HEK293 (cell line): ENCODE measurements around the gene CCKAR.
A peak's percentile ranks its signal among the peaks of the same experiment; 100 is the strongest.

ENCODE experiments used
- CTCF ChIA-PET: fragments of 350-600 bp; formaldehyde crosslinking; extraction: SDS; loops from one replicate; lab custom pipeline; 2021; ENCODE audit warnings: antibody characterized with exemption; lab: Yijun Ruan, JAX
- POLR2A ChIA-PET: fragments of 300-600 bp; formaldehyde crosslinking; extraction: SDS; loops from one replicate; lab custom pipeline; 2020; ENCODE audit warnings: antibody characterized with exemption, inconsistent platforms; lab: Yijun Ruan, JAX
- H3K27ac ChIP-seq: fragments of 200-500 bp; sonication (Bioruptor generic); 2 replicates; pipeline ENCODE4 v1.5.1; 2014; ENCODE audit warnings: low read depth, low read length, control low read depth, inconsistent platforms; ENCODE audit errors: extremely low read depth
- H3K36me3 ChIP-seq, 2 experiments: fragments of 200-500 bp in 1 of 2; sonication (Bioruptor generic) in 1 of 2; 1 replicate in 1 of 2; 2 replicates in 1 of 2; pipeline ENCODE4 v1.5.1; 2014 to 2017; ENCODE audit warnings: inconsistent platforms in 2 of 2, low read length in 2 of 2; ENCODE audit not compliant: control insufficient read depth in 2 of 2, insufficient read depth in 1 of 2
- H3K4me1 ChIP-seq: fragments of 200-500 bp; sonication (Bioruptor generic); 2 replicates; pipeline ENCODE4 v1.5.1; 2014; ENCODE audit warnings: mild to moderate bottlenecking, low read length, inconsistent platforms; ENCODE audit not compliant: control insufficient read depth, insufficient read depth
- H3K4me3 ChIP-seq: 2 replicates; pipeline ENCODE4 v1.5.1; 2011; ENCODE audit warnings: low read depth, mild to moderate bottlenecking, control low read depth, low read length, moderate library complexity
- H3K9me3 ChIP-seq: fragments of 200-500 bp; sonication (Bioruptor generic); 2 replicates; pipeline ENCODE4 v1.5.1; 2014; ENCODE audit warnings: low read depth, low read length, inconsistent platforms; ENCODE audit not compliant: control insufficient read depth, insufficient read depth
- KLF10 ChIP-seq: fragments of 450-650 bp; IDR thresholded peaks from 2 replicates; pipeline ENCODE4 v1.5.1; 2018; ENCODE audit warnings: missing biosample characterization, mild to moderate bottlenecking, missing genetic modification characterization
- MEIS1 ChIP-seq: sonication (generic); formaldehyde crosslinking; IDR thresholded peaks from 2 replicates; pipeline ENCODE4 v1.8.1; 2022; ENCODE audit warnings: missing genetic modification reagents, mild to moderate bottlenecking, borderline replicate concordance
- YY1 ChIP-seq: fragments of 450-650 bp; formaldehyde crosslinking; IDR thresholded peaks from 2 replicates; pipeline ENCODE4 v1.5.1; 2018; ENCODE audit warnings: missing biosample characterization, missing genetic modification characterization
- ZBTB10 ChIP-seq: fragments of 450-650 bp; formaldehyde crosslinking; IDR thresholded peaks from 2 replicates; pipeline ENCODE4 v1.5.1; 2016; ENCODE audit warnings: missing biosample characterization, missing genetic modification characterization
- ZNF280D ChIP-seq: fragments of 450-650 bp; formaldehyde crosslinking; IDR thresholded peaks from 2 replicates; pipeline ENCODE4 v1.5.1; 2016; ENCODE audit warnings: missing biosample characterization, missing genetic modification characterization
- ZNF391 ChIP-seq: fragments of 450-650 bp; formaldehyde crosslinking; IDR thresholded peaks from 2 replicates; pipeline ENCODE4 v1.5.1; 2016; ENCODE audit warnings: low read depth, missing biosample characterization, missing genetic modification characterization, borderline replicate concordance
- ZNF549 ChIP-seq: fragments of 450-650 bp; IDR thresholded peaks from 2 replicates; pipeline ENCODE4 v1.5.1; 2018; ENCODE audit warnings: missing biosample characterization, missing genetic modification characterization, mild to moderate bottlenecking, inconsistent platforms, moderate library complexity
- ZNF561 ChIP-seq: fragments of 450-650 bp; IDR thresholded peaks from 2 replicates; pipeline ENCODE4 v1.5.1; 2018; ENCODE audit warnings: missing biosample characterization, missing genetic modification characterization, borderline replicate concordance
- TF ChIP-seq, protein P1 (sequence below): IDR thresholded peaks from 2 replicates; pipeline ENCODE4 v1.6.1; 2011; ENCODE audit warnings: mild to moderate bottlenecking, low read depth, low read length, borderline replicate concordance

The CCKAR gene

DNA sequence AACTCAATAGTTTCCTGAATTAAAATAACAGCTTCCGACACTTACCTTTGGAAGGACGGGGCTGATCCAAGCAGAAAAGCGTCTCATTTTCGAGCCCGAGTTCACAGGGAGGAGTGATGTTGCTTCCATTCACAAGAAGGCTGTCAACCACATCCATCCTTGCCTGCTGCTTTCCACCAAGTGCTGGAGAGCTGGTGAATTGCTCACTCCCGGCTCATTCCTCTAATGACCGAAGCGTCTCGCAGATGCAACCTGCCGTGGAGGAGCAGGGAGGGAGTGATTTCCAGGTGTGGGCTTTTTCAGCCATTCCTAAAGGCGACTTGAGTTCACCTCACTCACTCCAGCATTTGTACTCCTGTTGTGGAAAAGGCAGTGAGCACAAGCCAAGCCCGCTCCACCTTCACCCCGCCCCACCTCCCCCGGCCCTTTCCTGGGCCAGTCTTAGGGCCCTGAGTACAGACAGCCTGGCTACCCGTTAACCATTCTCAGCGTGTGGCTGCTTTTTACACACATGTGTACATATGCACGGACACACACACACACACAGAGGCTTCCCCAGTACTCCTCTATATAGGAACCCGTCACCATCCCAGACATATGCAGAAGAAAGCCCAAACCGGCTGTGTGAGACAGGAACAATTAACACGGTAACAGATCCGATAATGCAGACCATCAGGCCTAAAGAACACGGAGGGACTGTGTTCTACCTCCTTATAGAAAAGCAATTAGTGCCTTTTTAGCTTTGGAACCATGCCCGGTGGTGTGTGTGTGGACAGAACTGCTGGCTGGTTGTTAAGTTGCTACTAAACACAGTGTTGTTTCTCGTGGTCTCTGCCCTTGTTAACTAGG is at the start of gene CCKAR:
CCKAR (minus strand) TSS at position 374 of the 849 bp plus-strand sequence; CDS start at position 157, 217 bp downstream.
- H3K36me3 ChIP-seq, result no peaks in the 10 kb centered on the region
- ChIA-PET CTCF (interaction anchor here (0.6 kb wide), 1 partner anchor 35 kb away, joined by 3 read pairs; no protein-coding TSS in a partner anchor), POLR2A (no interaction called here)
- no peaks in the 10 kb centered on the region for H3K9me3 ChIP-seq
- no peak within 1 kb of the TSS for H3K27ac ChIP-seq
- TF ChIP-seq ZNF549 (tag by site-specific recombination) (peak; percentile 76), KLF10 (tag by site-specific recombination) (no peak)
- H3K4me3 ChIP-seq, result no peak within 1 kb of the TSS
- H3K4me1 ChIP-seq, result no peaks in the 10 kb centered on the region

- H3K4me1 ChIP-seq, result no peaks in the 10 kb centered on the region
- no peak for TF ChIP-seq ZNF391 (tag by site-specific recombination)
- H3K36me3 ChIP-seq, result no peaks in the 10 kb centered on the region
- H3K9me3 ChIP-seq, result no peaks in the 10 kb centered on the region
- H3K27ac ChIP-seq, result no peak overlapping the region
- ChIA-PET CTCF (no interaction called here), POLR2A (no interaction called here)
- H3K4me3 ChIP-seq, result no peak overlapping the region
Measured at GRCh38 chr4:26533685-26534084, 43.4 kb upstream of the CCKAR start.

GRCh38 chr4:26531491-26532116 is 41.3 kb upstream of the CCKAR start:
- TF ChIP-seq MEIS1, result no peak
- TF ChIP-seq, protein P1, sequence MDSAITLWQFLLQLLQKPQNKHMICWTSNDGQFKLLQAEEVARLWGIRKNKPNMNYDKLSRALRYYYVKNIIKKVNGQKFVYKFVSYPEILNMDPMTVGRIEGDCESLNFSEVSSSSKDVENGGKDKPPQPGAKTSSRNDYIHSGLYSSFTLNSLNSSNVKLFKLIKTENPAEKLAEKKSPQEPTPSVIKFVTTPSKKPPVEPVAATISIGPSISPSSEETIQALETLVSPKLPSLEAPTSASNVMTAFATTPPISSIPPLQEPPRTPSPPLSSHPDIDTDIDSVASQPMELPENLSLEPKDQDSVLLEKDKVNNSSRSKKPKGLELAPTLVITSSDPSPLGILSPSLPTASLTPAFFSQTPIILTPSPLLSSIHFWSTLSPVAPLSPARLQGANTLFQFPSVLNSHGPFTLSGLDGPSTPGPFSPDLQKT, result no peak
- TF ChIP-seq ZNF280D (tag by site-specific recombination), result no peak
- no peak for TF ChIP-seq ZBTB10 (tag by site-specific recombination)
- TF ChIP-seq ZNF561 (tag by site-specific recombination), result no peak
- no peak for TF ChIP-seq YY1 (tag by site-specific recombination)
- ChIA-PET CTCF (interaction anchor here (0.6 kb wide), 1 partner anchor 9 kb away, joined by 3 read pairs; no protein-coding TSS in a partner anchor), POLR2A (no interaction called here)
- no peaks in the 10 kb centered on the region for H3K36me3 ChIP-seq
- no peaks in the 10 kb centered on the region for H3K4me1 ChIP-seq
- H3K27ac ChIP-seq, result no peak overlapping the region
- no peaks in the 10 kb centered on the region for H3K9me3 ChIP-seq
- H3K4me3 ChIP-seq, result no peak overlapping the region
